GM21526 (cell line): ENCODE results near the gene PPID.
A peak's percentile ranks its signal among the peaks of the same experiment; 100 is the strongest.
"Not testable (repeated sequence)": the region's sequence is repeated elsewhere in the genome, so short reads cannot be mapped to it uniquely, and the experiment has no call there.

Experiments used
- ATAC-seq: cut with Tn5 transposase; IDR thresholded peaks from one replicate; pipeline ENCODE4 v1.9.1; 2021; ENCODE audit warnings: moderate library complexity; ENCODE audit not compliant: unreplicated experiment, low FRiP score

Gene PPID

DNA sequence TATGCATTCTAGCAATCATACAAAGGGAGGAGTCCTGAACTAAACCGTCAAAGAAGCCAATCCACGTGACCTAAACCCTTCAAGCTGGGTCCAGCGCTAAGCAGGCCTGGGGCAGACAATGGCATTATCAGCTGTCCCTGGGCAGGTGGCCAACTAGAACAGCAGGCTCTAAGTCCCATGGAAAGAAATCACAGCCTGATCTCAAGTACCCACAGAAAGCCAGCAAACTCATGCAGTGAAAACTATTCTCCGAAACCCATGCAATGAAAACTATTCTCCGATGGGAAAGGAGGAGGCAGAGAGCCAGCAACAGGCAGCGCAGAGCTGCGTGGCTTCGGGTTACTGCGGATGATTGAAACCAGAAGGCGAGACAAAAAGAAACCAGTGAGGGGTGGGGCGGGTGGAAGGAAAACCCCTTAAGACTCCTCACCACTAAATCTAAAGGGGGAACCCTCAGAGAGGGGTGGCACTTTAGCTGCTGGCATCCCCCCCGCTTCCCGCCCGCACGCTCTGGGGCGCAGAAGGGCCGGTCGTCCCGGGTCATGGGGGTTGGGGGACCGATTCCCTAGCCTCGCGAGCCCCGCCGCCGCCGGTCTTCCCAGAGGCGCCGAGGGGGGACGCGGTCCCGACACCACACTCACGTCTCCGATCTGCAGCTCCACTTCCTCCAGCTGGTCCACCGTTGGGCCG, 52.1 kb downstream of the PPID start:
- ATAC-seq: peak; percentile 25

DNA sequence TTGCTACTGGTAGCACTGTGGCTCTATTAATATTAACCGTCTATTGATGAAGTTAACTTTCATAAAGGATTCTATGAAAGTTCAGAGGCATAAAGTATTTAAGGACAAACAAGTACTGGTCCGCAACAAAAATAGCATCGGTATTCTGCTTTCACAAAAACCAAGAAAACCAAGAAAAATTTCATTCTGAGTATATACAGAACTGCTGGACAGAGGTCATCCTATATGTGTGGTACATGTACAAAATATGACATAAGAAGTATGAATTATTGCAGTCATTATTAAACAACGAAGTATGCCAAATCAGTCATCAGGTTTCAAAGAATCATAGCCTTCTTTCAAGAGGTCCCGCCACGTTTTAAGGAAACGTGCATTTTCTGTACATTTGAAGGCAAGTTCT, 53.9 kb downstream of the PPID start:
- no peak for ATAC-seq

DNA sequence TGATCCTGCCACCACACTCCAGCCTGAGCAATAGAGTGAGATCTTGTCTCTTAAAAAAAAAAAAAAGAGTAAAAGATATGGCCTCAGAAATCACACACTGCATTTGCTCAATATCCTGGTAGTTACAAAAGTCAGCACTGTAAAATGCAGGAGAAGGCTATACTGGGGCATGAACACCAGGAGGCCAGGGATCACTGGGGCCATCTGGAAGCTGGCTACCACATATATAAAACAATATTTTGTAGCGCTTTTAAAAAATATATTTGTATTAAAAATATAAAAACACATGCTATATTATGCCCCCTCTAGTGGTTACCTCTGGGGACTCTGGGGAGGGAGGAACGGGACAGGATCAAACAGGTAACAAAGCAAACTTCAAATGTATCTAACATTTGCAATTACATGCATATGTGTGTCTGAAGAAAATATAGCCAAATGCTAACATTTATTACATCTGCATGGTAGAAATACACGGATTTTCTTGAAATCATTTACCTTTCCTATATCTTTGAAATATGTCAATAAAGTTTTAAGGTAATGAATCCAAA, 55.5 kb downstream of the PPID start:
- ATAC-seq: no peak

DNA sequence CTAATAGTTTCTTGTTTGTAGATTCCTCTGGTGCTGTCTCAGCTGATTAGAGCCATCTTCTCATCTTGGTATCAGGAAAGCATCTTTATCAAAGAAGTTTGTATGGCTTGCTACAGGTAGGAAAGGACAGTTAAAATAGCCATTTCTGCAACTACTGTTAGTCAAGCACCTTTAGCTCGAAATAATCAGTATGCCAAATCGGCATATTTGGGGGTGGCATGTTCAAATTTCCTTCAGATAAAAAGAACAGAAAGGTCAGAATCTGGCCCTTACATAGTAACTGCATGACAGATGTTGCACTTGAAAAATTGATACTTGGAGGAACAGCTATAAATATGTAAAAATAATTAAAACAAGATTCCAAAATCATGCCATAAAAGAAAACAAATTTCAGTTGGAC, 56.3 kb downstream of the PPID start:
- ATAC-seq: no peak

DNA sequence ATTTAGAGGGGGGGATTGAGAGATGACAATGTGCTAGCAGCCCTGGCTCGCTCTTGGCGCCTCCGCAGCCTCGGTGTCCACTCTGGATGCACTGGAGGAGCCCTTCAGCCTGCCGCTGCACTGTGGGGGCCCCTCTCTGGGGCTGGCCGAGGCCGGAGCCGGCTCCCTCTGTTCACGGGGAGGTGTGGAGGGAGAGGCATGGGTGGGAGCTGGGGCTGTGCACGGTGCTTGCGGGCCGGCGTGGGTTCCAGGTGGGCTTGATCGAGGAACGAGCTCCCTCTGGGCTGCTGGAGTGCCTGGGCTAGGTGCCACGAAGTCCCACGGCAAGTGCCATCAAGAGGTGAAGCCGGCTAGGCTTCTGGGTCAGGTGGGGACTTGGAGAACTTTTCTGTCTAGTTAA, 58.4 kb downstream of the PPID start:
- ATAC-seq: no peak

DNA sequence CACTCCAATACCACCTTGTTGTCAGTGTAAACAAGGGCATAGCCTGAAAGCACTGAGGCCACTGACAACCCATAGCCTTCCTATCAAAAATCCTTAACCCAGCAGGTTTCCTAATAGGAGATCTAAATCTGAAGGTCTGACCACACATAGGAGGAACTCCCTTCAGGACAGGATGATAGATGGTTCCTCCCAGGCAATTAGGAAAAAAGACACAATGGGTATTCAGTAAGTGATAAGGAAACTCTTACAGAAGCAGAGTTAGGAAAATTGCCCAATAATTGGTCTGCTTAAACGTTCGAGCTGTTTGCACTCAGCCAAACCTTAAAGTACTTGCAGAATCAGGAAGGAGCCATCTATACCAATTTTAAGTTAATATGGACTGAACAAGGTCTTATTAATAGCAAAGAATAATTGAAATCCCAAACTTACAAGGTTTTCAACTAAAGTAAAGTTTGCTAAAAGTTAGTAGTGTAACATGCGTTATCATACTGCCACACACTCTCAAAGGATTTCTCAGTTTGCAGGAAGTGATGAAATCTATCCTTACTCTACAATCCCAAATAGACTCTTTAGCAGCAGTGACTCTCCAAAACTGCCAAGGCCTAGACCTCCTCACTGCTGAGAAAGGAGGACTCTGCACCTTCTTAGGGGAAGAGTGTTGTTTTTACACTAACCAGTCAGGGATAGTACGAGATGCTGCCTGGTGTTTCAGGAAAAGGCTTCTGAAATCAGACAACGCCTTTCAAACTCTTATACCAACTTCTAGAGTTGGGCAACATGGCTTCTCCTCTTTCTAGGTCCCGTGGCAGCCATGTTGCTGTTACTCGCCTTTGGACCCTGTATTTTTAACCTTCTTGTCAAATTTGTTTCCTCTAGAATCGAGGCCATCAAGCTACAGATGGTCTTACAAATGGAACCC, 59.2 kb downstream of the PPID start:
- not testable (repeated sequence) for ATAC-seq

DNA sequence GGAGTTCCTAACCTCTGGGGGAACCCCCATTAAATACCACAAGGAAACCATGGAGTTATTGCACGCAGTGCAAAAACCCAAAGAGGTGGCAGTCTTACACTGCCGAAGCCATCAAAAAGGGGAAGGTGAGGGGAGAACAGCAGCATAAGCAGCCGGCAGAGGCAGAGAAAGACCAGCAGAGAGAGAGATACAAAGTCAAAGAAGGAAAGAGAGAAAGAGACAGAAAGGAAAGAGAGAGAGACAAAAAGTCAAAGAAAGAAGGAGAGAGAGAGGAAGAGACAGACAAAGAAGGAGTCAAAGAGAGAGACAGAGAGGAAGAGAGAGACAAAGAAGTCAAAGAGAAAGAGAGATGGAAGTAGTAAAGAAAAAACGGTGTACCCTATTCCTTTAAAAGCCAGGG, 59.9 kb downstream of the PPID start:
- not testable (repeated sequence) for ATAC-seq
